Heart right ventricle (tissue), 16 donors: Measurements from ENCODE around the gene PDZD4. TPM values are rescaled to one million over a fixed set of nuclear protein-coding genes. Genes with fewer than 3 reads are reported as not detected.

Experiments
- ATAC-seq, 8 donors: fragments of 200-7000 bp; cut with Tn5 transposase; one replicate each; pipeline ENCODE4 v1.9.1; 2020; ENCODE audit warnings: mild to moderate bottlenecking in 8 of 8, moderate library complexity in 8 of 8, moderate number of reproducible peaks in 1 of 8
- DNase-seq, 2 donors: peaks; one replicate each; pipeline ENCODE4 v3.0.0-alpha.2; 2020
- H3K27ac ChIP-seq, 10 donors: fragments of 200-600 bp; sonication (generic) in 2 of 10; one replicate each; pipeline versions ENCODE4 v1.5.0 to v1.8.0; 2020 to 2022; ENCODE audit warnings: mild to moderate bottlenecking in 3 of 10
- H3K27me3 ChIP-seq, 7 donors: fragments of 200-600 bp; one replicate each; pipeline ENCODE4 v1.8.0; 2021 to 2022; ENCODE audit warnings: mild to moderate bottlenecking in 2 of 7
- H3K36me3 ChIP-seq, 9 donors: fragments of 200-600 bp; sonication (generic) in 1 of 9; one replicate each; pipeline versions ENCODE4 v1.5.0 to v1.8.0; 2020 to 2022; ENCODE audit warnings: mild to moderate bottlenecking in 2 of 9
- H3K4me1 ChIP-seq, 9 donors: fragments of 200-600 bp; sonication (generic) in 1 of 9; one replicate each; pipeline versions ENCODE4 v1.5.0 to v1.8.0; 2020 to 2022; ENCODE audit warnings: mild to moderate bottlenecking in 4 of 9
- H3K4me3 ChIP-seq, 10 donors: fragments of 200-600 bp; sonication (generic) in 2 of 10; one replicate each; pipeline versions ENCODE4 v1.5.0 to v1.8.0; 2020 to 2022; ENCODE audit warnings: mild to moderate bottlenecking in 7 of 10, moderate library complexity in 2 of 10
- H3K9me3 ChIP-seq, 11 donors: fragments of 200-600 bp in 10 of 11; sonication (generic) in 2 of 11; one replicate each; pipeline versions ENCODE4 v1.5.0 to v1.8.0; 2013 to 2022; ENCODE audit warnings: mild to moderate bottlenecking in 2 of 11, control low read depth in 1 of 11, moderate library complexity in 1 of 11
- WGBS, 2 donors: extraction: QIAGEN DNeasy Blood & Tissue Kit; methylation state at CpG; one replicate each; pipeline ENCODE4 v1.1.7; 2013; ENCODE audit warnings: inconsistent platforms in 1 of 2; 5-methylcytosine and 5-hydroxymethylcytosine counted together
- intact Hi-C, 10 donors: fragments of 100-400 bp; cut with DNase I; formaldehyde crosslinking; loops; one replicate each; pipeline versions ENCODE4 v1.11.1 to v1.14.2; 2022
- polyA plus RNA-seq, 2 donors: library from polyadenylated mRNA; stranded (reverse); fragments of 200-250 nt; gene quantifications; one replicate each; pipeline ENCODE4 v1.2.3, GENCODE V29; 2013
- total RNA-seq, 10 donors: library from RNA; stranded (reverse); fragmentation: NEBNext Ultra II Directional in 3 of 10; extraction: Animal tissue kit (Norgen Biotek cat#: 25700) in 3 of 10; gene quantifications; one replicate each; pipeline versions ENCODE4 v1.2.1 to v1.2.4, GENCODE V29; 2021 to 2023
- TF ChIP-seq, protein P1 (sequence below), 9 donors: fragments of 200-600 bp; sonication (generic) in 2 of 9; IDR thresholded peaks; one replicate each; pipeline versions ENCODE4 v1.5.0 to v1.8.0; 2021 to 2022; ENCODE audit warnings: antibody characterized with exemption in 9 of 9, mild to moderate bottlenecking in 5 of 9, moderate library complexity in 1 of 9
- donor health status: Arrhythmogenic right ventricular cardiomyopathy.
- donor health status: ischemic (EF 13 %, LVEDD 7.1; RV severe dilation, severe dysfunction).
- donor health status: healthy with polysubstance abuse.
- donor health status: DM: no; HTN: yes; CAD: no.
- donor health status: DM: no; HTN: no; CAD: no.
- donor health status: ischemic (EF 25% LVEDD 6.9; RV normal size, moderate dysfunction).
- donor health status: ischemic (EF 25% LVEDD 5.7; RV mildly dilated, moderate dysfunction).
- donor health status: healthy.
- donor health status: DM: yes; HTN: yes; CAD: no.
- donor health status: Ischemic cardiomyopathy.
- donor health status: ischemic (EF 35%, LVEDD 5.7; RV mildly dilated, moderate dysfunction).
- donor health status: nonischemic (EF 11% LVEDD 7.7; RV severe dilation, severe dysfunction).
- donor health status: DM: yes; HTN: yes; CAD: no.
- donor health status: PGD.
- donor health status: ischemic (EF 29% LVEDD 5.4; RV normal size, mild dysfunction).
- donor health status: nonischemic (EF 23%, LVEDD 6.1; RV moderate dilation, normal function).

Gene PDZD4
- total and polyA plus RNA-seq, 12 donors, result 1.2 to 4.5 (median 2.3) TPM

DNA sequence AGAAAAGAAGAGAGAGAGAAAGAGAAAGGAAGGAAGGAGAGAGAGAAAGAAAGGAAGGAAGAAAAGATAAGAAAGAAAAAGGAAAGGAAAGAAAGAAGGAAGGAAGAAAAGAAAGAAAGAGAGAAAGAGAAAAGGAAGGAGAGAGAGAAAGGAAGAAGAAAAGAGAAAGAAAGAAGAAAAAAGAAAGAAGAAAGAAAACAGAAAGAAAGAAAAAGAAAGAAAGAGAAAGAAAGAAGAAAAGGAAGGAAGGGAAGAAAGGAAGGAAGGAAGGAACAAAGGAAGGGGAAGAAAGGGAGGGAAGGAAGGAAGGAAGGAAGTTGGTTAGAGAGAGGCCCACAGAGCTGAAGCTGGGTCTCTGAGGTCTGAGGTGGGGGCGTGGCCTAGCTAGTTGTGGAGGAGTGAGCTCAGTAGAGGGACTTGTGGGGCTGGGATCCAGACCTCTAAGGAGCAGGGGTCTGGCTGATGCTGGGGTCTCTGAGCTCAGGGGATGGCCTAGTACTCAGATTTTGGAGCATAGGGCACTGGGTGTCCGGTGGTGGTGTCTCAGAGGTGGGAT lies 27.1 kb upstream of the PDZD4 start:
- intact Hi-C loops, result no loop called here
- DNase-seq (no peak), ATAC-seq (no peak)
- Histone ChIP-seq H3K27ac (no peak overlapping the region), H3K27me3 (peaks cover 0 to 71% (median 0%) of the 10 kb centered on the region in 7 donors), H3K36me3 (no peaks in the 10 kb centered on the region), H3K4me3 (no peak overlapping the region), H3K4me1 (no peaks in the 10 kb centered on the region), H3K9me3 (no peaks in the 10 kb centered on the region)
- 76 to 78% methylated on average over 2 of the region's 2 CpGs for WGBS, 2 donors
- TF ChIP-seq, protein P1, sequence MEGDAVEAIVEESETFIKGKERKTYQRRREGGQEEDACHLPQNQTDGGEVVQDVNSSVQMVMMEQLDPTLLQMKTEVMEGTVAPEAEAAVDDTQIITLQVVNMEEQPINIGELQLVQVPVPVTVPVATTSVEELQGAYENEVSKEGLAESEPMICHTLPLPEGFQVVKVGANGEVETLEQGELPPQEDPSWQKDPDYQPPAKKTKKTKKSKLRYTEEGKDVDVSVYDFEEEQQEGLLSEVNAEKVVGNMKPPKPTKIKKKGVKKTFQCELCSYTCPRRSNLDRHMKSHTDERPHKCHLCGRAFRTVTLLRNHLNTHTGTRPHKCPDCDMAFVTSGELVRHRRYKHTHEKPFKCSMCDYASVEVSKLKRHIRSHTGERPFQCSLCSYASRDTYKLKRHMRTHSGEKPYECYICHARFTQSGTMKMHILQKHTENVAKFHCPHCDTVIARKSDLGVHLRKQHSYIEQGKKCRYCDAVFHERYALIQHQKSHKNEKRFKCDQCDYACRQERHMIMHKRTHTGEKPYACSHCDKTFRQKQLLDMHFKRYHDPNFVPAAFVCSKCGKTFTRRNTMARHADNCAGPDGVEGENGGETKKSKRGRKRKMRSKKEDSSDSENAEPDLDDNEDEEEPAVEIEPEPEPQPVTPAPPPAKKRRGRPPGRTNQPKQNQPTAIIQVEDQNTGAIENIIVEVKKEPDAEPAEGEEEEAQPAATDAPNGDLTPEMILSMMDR (IDR thresholded peaks at IDR 0.05), result no peak

DNA sequence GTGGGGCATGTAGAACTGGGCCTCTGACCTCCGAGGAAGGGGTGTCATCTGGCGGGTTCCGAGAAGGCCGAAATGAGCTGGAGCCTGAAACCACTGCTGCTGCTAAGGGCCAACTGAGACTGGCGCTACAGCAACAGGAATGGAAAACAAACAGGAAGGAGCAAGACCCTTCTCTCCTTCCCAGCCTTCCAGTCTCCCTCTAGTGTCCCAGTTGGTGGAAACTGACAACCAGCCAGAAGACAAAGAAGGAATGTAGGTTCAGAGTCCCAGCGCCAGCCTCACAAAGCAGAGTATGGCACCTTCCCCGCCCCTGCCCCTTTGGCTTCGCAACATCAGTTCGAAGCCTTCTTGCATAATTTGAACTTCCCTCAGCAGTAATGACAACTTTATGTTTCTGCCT lies 24.4 kb upstream of the PDZD4 start:
- Histone ChIP-seq H3K4me3 (no peak overlapping the region), H3K9me3 (no peaks in the 10 kb centered on the region), H3K36me3 (no peaks in the 10 kb centered on the region), H3K27me3 (peaks cover 0 to 89% (median 0%) of the 10 kb centered on the region in 7 donors), H3K4me1 (no peaks in the 10 kb centered on the region), H3K27ac (no peak overlapping the region)
- DNase-seq, result no peak
- TF ChIP-seq, protein P1 (IDR thresholded peaks at IDR 0.05), result no peak
- intact Hi-C loops, result no loop called here
- 76 to 85% methylated on average over 9 of the region's 9 CpGs for WGBS, 2 donors
- no peak for ATAC-seq

DNA sequence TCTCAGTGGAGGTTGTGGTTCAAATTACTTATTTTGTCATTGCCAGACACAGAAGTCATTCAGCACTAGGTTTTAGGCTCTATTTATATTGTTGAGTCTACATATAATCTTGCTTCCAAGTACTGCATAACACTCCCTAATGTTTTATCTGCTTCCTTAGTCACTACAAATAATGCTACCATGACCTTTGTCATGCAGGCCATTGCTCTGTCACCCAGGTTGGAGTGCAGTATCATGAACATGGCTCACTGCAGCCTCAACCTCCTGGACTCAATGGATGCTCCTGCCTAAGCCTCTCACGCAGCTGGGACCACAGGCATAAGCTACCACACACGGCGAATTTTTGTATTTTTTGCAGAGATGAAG lies 23.5 kb upstream of the PDZD4 start:
- H3K36me3 ChIP-seq, result no peaks in the 10 kb centered on the region
- TF ChIP-seq, protein P1 (IDR thresholded peaks at IDR 0.05), result no peak
- ATAC-seq (no peak), DNase-seq (no peak)
- H3K27ac ChIP-seq, result no peak overlapping the region
- intact Hi-C loops, result no loop called here
- WGBS, 2 donors, result 87 to 96% methylated on average over 3 of the region's 3 CpGs
- H3K4me1 ChIP-seq, result no peaks in the 10 kb centered on the region
- no peaks in the 10 kb centered on the region for H3K9me3 ChIP-seq
- peaks cover 0 to 95% (median 0%) of the 10 kb centered on the region in 7 donors for H3K27me3 ChIP-seq
- H3K4me3 ChIP-seq, result no peak overlapping the region

DNA sequence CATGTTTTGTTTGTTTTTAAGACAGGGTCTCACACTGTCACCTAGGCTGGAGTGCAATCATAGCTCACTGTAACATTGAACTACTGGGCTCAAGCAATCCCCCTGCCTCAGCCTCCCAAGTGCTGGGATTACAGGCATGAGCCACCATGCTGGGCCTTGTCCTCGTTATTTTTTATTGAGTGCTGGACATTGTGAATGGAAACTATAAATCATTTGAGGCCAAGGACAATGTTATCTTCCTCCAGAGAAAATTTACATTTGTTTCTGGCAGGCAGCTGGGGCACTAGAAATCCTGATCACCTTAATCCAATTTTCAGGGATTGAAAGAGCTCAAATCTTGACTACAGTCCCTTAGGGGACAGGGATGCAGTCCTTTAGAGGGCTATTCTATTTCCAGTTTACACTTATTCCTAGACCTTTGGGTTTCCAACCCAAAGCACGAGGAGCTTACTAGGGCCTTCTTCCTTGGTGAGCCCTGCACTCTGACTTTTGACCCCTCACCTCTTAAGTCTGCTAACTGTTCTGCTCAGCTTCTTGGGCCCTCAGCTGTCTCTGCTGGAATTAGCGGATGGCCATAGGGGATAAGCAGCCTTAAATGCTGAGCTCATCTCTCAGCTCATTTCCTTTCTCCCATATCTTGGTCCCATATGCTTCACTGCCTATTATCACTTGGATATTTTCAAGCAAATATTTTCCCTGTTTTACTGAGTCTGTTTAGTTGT lies 23.0 kb upstream of the PDZD4 start:
- Histone ChIP-seq H3K4me3 (no peak overlapping the region), H3K27me3 (peaks cover 0 to 95% (median 0%) of the 10 kb centered on the region in 7 donors), H3K9me3 (no peaks in the 10 kb centered on the region), H3K36me3 (no peaks in the 10 kb centered on the region), H3K4me1 (no peaks in the 10 kb centered on the region), H3K27ac (no peak overlapping the region)
- 62 to 69% methylated on average over 3 of the region's 3 CpGs for WGBS, 2 donors
- TF ChIP-seq, protein P1 (IDR thresholded peaks at IDR 0.05), result no peak
- ATAC-seq (no peak), DNase-seq (no peak)
- intact Hi-C loops, result no loop called here
